Mesenchymal stem cell (in vitro differentiated cells and primary cell): ENCODE results near the gene NCOA1.

Experiments
- DNase-seq: peaks from one replicate; pipeline ENCODE4 v3.0.0-alpha.2; 2013
- H2AFZ ChIP-seq: one replicate; pipeline ENCODE4 v1.6.1; 2013; ENCODE audit warnings: low read depth, mild to moderate bottlenecking, control low read depth, inconsistent platforms, low read length, moderate library complexity
- H2AK5ac ChIP-seq: 2 replicates; pipeline ENCODE4 v1.6.1; 2013; ENCODE audit warnings: low read length, moderate library complexity, mild to moderate bottlenecking, inconsistent platforms; ENCODE audit not compliant: severe bottlenecking
- H2BK120ac ChIP-seq: one replicate; pipeline ENCODE4 v1.6.1; 2013; ENCODE audit warnings: low read depth, mild to moderate bottlenecking, inconsistent platforms, low read length, moderate library complexity
- H2BK12ac ChIP-seq, 2 experiments: one replicate each; pipeline ENCODE4 v1.6.1; 2013; ENCODE audit warnings: inconsistent platforms in 2 of 2, low read length in 2 of 2, mild to moderate bottlenecking in 2 of 2, moderate library complexity in 2 of 2, control low read depth in 1 of 2
- H2BK15ac ChIP-seq: one replicate; pipeline ENCODE4 v1.6.1; 2013; ENCODE audit warnings: mild to moderate bottlenecking, low read depth, inconsistent platforms; ENCODE audit not compliant: poor library complexity, severe bottlenecking
- H2BK5ac ChIP-seq: 2 replicates; pipeline ENCODE4 v1.6.1; 2013; ENCODE audit warnings: low read depth, mild to moderate bottlenecking, low read length, control low read depth, inconsistent platforms; ENCODE audit not compliant: poor library complexity, severe bottlenecking
- H3K14ac ChIP-seq, 2 experiments: one replicate each; pipeline ENCODE4 v1.6.1; 2013; ENCODE audit warnings: inconsistent platforms in 2 of 2, low read length in 2 of 2, control low read depth in 1 of 2, mild to moderate bottlenecking in 1 of 2, moderate library complexity in 1 of 2
- H3K18ac ChIP-seq, 2 experiments: one replicate each; pipeline ENCODE4 v1.6.1; 2013; ENCODE audit warnings: inconsistent platforms in 2 of 2, low read length in 2 of 2, control low read depth in 1 of 2, low read depth in 1 of 2, mild to moderate bottlenecking in 1 of 2
- H3K23ac ChIP-seq, 2 experiments: one replicate each; pipeline ENCODE4 v1.6.1; 2013; ENCODE audit warnings: inconsistent platforms in 2 of 2, low read length in 2 of 2, mild to moderate bottlenecking in 2 of 2, moderate library complexity in 2 of 2, control low read depth in 1 of 2
- H3K27ac ChIP-seq: 2 replicates; pipeline ENCODE4 v1.5.1; 2013; ENCODE audit warnings: mild to moderate bottlenecking, moderate library complexity, low read length, control low read depth, inconsistent platforms; ENCODE audit not compliant: poor library complexity, severe bottlenecking
- H3K27me3 ChIP-seq, 2 experiments: 2 replicates each; pipeline versions ENCODE4 v1.6.1 to v1.7.0; 2013; ENCODE audit warnings: low read length in 2 of 2, mild to moderate bottlenecking in 2 of 2, moderate library complexity in 2 of 2, control low read depth in 1 of 2, inconsistent platforms in 1 of 2; ENCODE audit not compliant: control insufficient read depth in 1 of 2, insufficient read depth in 1 of 2
- H3K36me3 ChIP-seq, 2 experiments: 2 replicates each; pipeline versions ENCODE4 v1.6.1 to v1.7.0; 2013; ENCODE audit warnings: low read length in 2 of 2, control low read depth in 1 of 2, inconsistent platforms in 1 of 2, low read depth in 1 of 2, mild to moderate bottlenecking in 1 of 2; ENCODE audit not compliant: insufficient read depth in 2 of 2, control insufficient read depth in 1 of 2
- H3K4ac ChIP-seq, 2 experiments: one replicate each; pipeline ENCODE4 v1.6.1; 2013; ENCODE audit warnings: inconsistent platforms in 2 of 2, low read length in 2 of 2, mild to moderate bottlenecking in 2 of 2, moderate library complexity in 2 of 2, control low read depth in 1 of 2, low read depth in 1 of 2
- H3K4me1 ChIP-seq: 2 replicates; pipeline ENCODE4 v1.6.1; 2013; ENCODE audit warnings: low read depth, low read length, control low read depth; ENCODE audit not compliant: control insufficient read depth, insufficient read depth
- H3K4me2 ChIP-seq: 2 replicates; pipeline ENCODE4 v1.6.1; 2013; ENCODE audit warnings: low read length, mild to moderate bottlenecking, inconsistent platforms; ENCODE audit not compliant: poor library complexity, severe bottlenecking
- H3K4me3 ChIP-seq, 2 experiments: 2 replicates each; pipeline versions ENCODE4 v1.5.1 to v1.7.0; 2013; ENCODE audit warnings: low read length in 2 of 2, mild to moderate bottlenecking in 2 of 2, control low read depth in 1 of 2, low read depth in 1 of 2; ENCODE audit not compliant: insufficient read depth in 1 of 2
- H3K79me1 ChIP-seq: replicated peaks from 2 replicates; pipeline ENCODE4 v1.6.1; 2013; ENCODE audit warnings: mild to moderate bottlenecking, control low read depth, low read length, inconsistent platforms; ENCODE audit not compliant: poor library complexity, severe bottlenecking
- H3K9ac ChIP-seq: 2 replicates; pipeline ENCODE4 v1.7.0; 2013; ENCODE audit warnings: mild to moderate bottlenecking, low read length, moderate library complexity
- H3K9me3 ChIP-seq: 2 replicates; pipeline ENCODE4 v1.7.0; 2013; ENCODE audit warnings: mild to moderate bottlenecking, low read length; ENCODE audit not compliant: control insufficient read depth
- H4K8ac ChIP-seq: one replicate; pipeline ENCODE4 v1.6.1; 2013; ENCODE audit warnings: inconsistent platforms, mild to moderate bottlenecking, low read length, moderate library complexity
- H4K91ac ChIP-seq: one replicate; pipeline ENCODE4 v1.6.1; 2013; ENCODE audit warnings: mild to moderate bottlenecking, low read length, inconsistent platforms
- WGBS: methylation state at CpG from one replicate; pipeline ENCODE4 v1.1.7; 2013; ENCODE audit warnings: mixed read lengths; 5-methylcytosine and 5-hydroxymethylcytosine counted together

The NCOA1 gene

GRCh38 chr2:24711865-24712264 is 220.8 kb downstream of the NCOA1 start:
- no peak overlapping the region for H2BK12ac ChIP-seq
- H3K4me2 ChIP-seq = no peak overlapping the region
- no peak overlapping the region for H3K4me3 ChIP-seq
- no peak overlapping the region for H2AFZ ChIP-seq
- no peaks in the 10 kb centered on the region for H3K4me1 ChIP-seq
- no peaks in the 10 kb centered on the region for H3K27me3 ChIP-seq
- DNase-seq = no peak
- H3K79me1 ChIP-seq = no peaks in the 10 kb centered on the region
- H2AK5ac ChIP-seq = no peak overlapping the region
- no peak overlapping the region for H3K27ac ChIP-seq
- H3K9me3 ChIP-seq = no peaks in the 10 kb centered on the region
- H3K9ac ChIP-seq = no peak overlapping the region
- no peak overlapping the region for H3K18ac ChIP-seq
- H2BK5ac ChIP-seq = no peak overlapping the region
- no peak overlapping the region for H2BK15ac ChIP-seq
- no peak overlapping the region for H4K8ac ChIP-seq
- H3K4ac ChIP-seq = no peak overlapping the region
- no peak overlapping the region for H4K91ac ChIP-seq
- no peak overlapping the region for H3K14ac ChIP-seq
- H3K36me3 ChIP-seq = peaks cover 3 to 42% of the 10 kb centered on the region in 2 experiments
- H3K23ac ChIP-seq = no peak overlapping the region
- 100% methylated on average over 1 of the region's 2 CpGs for WGBS
- no peak overlapping the region for H2BK120ac ChIP-seq

- H2AK5ac ChIP-seq = no peak overlapping the region
- H3K4me2 ChIP-seq = no peak overlapping the region
- H2BK120ac ChIP-seq = no peak overlapping the region
- H2BK12ac ChIP-seq = no peak overlapping the region
- H3K23ac ChIP-seq = no peak overlapping the region
- WGBS = no CpG with 5 or more reads among the region's 1 CpG
- no peak overlapping the region for H3K4ac ChIP-seq
- H3K79me1 ChIP-seq = no peaks in the 10 kb centered on the region
- H3K4me3 ChIP-seq = no peak overlapping the region
- no peak overlapping the region for H2BK15ac ChIP-seq
- no peak for DNase-seq
- no peak overlapping the region for H3K18ac ChIP-seq
- H3K4me1 ChIP-seq = no peaks in the 10 kb centered on the region
- no peak overlapping the region for H3K14ac ChIP-seq
- H3K9me3 ChIP-seq = no peaks in the 10 kb centered on the region
- no peak overlapping the region for H3K27ac ChIP-seq
- H4K91ac ChIP-seq = no peak overlapping the region
- no peak overlapping the region for H4K8ac ChIP-seq
- peaks cover 3 to 42% of the 10 kb centered on the region in 2 experiments for H3K36me3 ChIP-seq
- H2BK5ac ChIP-seq = no peak overlapping the region
- no peak overlapping the region for H3K9ac ChIP-seq
- no peak overlapping the region for H2AFZ ChIP-seq
- H3K27me3 ChIP-seq = no peaks in the 10 kb centered on the region
Observed at GRCh38 chr2:24712296-24712695, 221.2 kb downstream of the NCOA1 start.

- no peak overlapping the region for H2BK120ac ChIP-seq
- DNase-seq = no peak
- no peak overlapping the region for H3K4me2 ChIP-seq
- no peak overlapping the region for H3K18ac ChIP-seq
- H3K4ac ChIP-seq = no peak overlapping the region
- H3K4me1 ChIP-seq = peaks cover 2% of the 10 kb centered on the region
- H3K36me3 ChIP-seq = peaks cover 0 to 26% of the 10 kb centered on the region in 2 experiments
- no peaks in the 10 kb centered on the region for H3K79me1 ChIP-seq
- no peak overlapping the region for H3K27ac ChIP-seq
- H2AFZ ChIP-seq = no peak overlapping the region
- H4K8ac ChIP-seq = no peak overlapping the region
- WGBS = 91% methylated on average over 2 of the region's 2 CpGs
- H4K91ac ChIP-seq = no peak overlapping the region
- H3K9me3 ChIP-seq = no peaks in the 10 kb centered on the region
- H2BK15ac ChIP-seq = no peak overlapping the region
- H3K9ac ChIP-seq = no peak overlapping the region
- H3K23ac ChIP-seq = no peak overlapping the region
- no peak overlapping the region for H3K14ac ChIP-seq
- H2BK12ac ChIP-seq = no peak overlapping the region
- H3K4me3 ChIP-seq = no peak overlapping the region
- no peaks in the 10 kb centered on the region for H3K27me3 ChIP-seq
- H2AK5ac ChIP-seq = no peak overlapping the region
- no peak overlapping the region for H2BK5ac ChIP-seq
Observed at GRCh38 chr2:24717263-24717951, 226.4 kb downstream of the NCOA1 start.

- no peak overlapping the region for H3K27ac ChIP-seq
- peak; percentile 11 for DNase-seq
- no peak overlapping the region for H2BK12ac ChIP-seq
- H3K4me1 ChIP-seq = peaks cover 2% of the 10 kb centered on the region
- no peak overlapping the region for H4K91ac ChIP-seq
- no peak overlapping the region for H2BK5ac ChIP-seq
- no peak overlapping the region for H3K4me2 ChIP-seq
- H3K18ac ChIP-seq = peak overlapping the region in 1 of 2 experiments; percentile 9
- no peak overlapping the region for H3K14ac ChIP-seq
- H3K9me3 ChIP-seq = no peaks in the 10 kb centered on the region
- H4K8ac ChIP-seq = no peak overlapping the region
- H3K36me3 ChIP-seq = peaks cover 0 to 16% of the 10 kb centered on the region in 2 experiments
- H3K9ac ChIP-seq = no peak overlapping the region
- H3K4me3 ChIP-seq = no peak overlapping the region
- H3K79me1 ChIP-seq = no peaks in the 10 kb centered on the region
- no peak overlapping the region for H2AK5ac ChIP-seq
- 84% methylated on average over 3 of the region's 3 CpGs for WGBS
- H3K23ac ChIP-seq = no peak overlapping the region
- H3K27me3 ChIP-seq = no peaks in the 10 kb centered on the region
- no peak overlapping the region for H2BK120ac ChIP-seq
- no peak overlapping the region for H2AFZ ChIP-seq
- H3K4ac ChIP-seq = no peak overlapping the region
- H2BK15ac ChIP-seq = no peak overlapping the region
Observed at GRCh38 chr2:24720310-24720709, 229.3 kb downstream of the NCOA1 start.
